H1 (cell line): ENCODE measurements around the gene NFATC1.

Experiments used
- BACH1 ChIP-seq: IDR thresholded peaks from 2 replicates; pipeline ENCODE4 v1.6.1; 2012; ENCODE audit warnings: low read length, improper control_type of control experiment
- CREB1 ChIP-seq: IDR thresholded peaks from 2 replicates; pipeline ENCODE4 v1.6.1; 2012; ENCODE audit warnings: inconsistent platforms
- EP300 ChIP-seq, 2 experiments: IDR thresholded peaks; 1 replicate in 1 of 2; 2 replicates in 1 of 2; pipeline ENCODE4 v1.6.1; 2011 to 2012; ENCODE audit warnings: low read depth in 2 of 2, low read length in 2 of 2, mild to moderate bottlenecking in 2 of 2, borderline replicate concordance in 1 of 2, inconsistent platforms in 1 of 2, moderate library complexity in 1 of 2
- EZH2 ChIP-seq: fragments of 200-600 bp; sonication (generic); IDR thresholded peaks from 2 replicates; pipeline ENCODE4 v1.7.1; 2012; ENCODE audit warnings: low read depth, mild to moderate bottlenecking, moderate library complexity, low read length, inconsistent platforms; ENCODE audit not compliant: severe bottlenecking
- GTF2F1 ChIP-seq: IDR thresholded peaks from 2 replicates; pipeline ENCODE4 v1.6.1; 2012; ENCODE audit warnings: low read depth, low read length, improper control_type of control experiment, borderline replicate concordance
- HDAC2 ChIP-seq, 2 experiments: fragments of 300-600 bp in 1 of 2; sonication (generic) in 1 of 2; IDR thresholded peaks; 2 replicates each; pipeline ENCODE4 v1.6.1; 2011 to 2012; ENCODE audit warnings: low read depth in 2 of 2, low read length in 2 of 2, mild to moderate bottlenecking in 2 of 2, moderate library complexity in 2 of 2, borderline replicate concordance in 1 of 2, inconsistent platforms in 1 of 2
- NRF1 ChIP-seq: IDR thresholded peaks from 2 replicates; pipeline ENCODE4 v1.6.1; 2011; ENCODE audit warnings: mild to moderate bottlenecking, low read depth, low read length, improper control_type of control experiment
- POLR2A ChIP-seq, 2 experiments: IDR thresholded peaks; 1 replicate in 1 of 2; 2 replicates in 1 of 2; pipeline ENCODE4 v1.6.1; 2011; ENCODE audit warnings: low read depth in 2 of 2, low read length in 2 of 2, mild to moderate bottlenecking in 2 of 2; ENCODE audit errors: control extremely low read depth in 1 of 2
- POU5F1 ChIP-seq: IDR thresholded peaks from 2 replicates; pipeline ENCODE4 v1.6.1; 2011; ENCODE audit warnings: low read depth, mild to moderate bottlenecking, low read length, moderate library complexity
- RAD21 ChIP-seq, 2 experiments: IDR thresholded peaks in 1 of 2; conservative IDR thresholded peaks in 1 of 2; 2 replicates each; pipeline ENCODE4 v1.6.1; 2011; ENCODE audit warnings: low read depth in 2 of 2, low read length in 2 of 2, improper control_type of control experiment in 1 of 2, inconsistent platforms in 1 of 2, mild to moderate bottlenecking in 1 of 2, moderate library complexity in 1 of 2
- TAF1 ChIP-seq: IDR thresholded peaks from 2 replicates; pipeline ENCODE4 v1.6.1; 2011; ENCODE audit warnings: mild to moderate bottlenecking, low read depth, low read length
- ZNF274 ChIP-seq: IDR thresholded peaks from 2 replicates; pipeline ENCODE4 v1.7.0; 2012; ENCODE audit warnings: low read length, borderline replicate concordance; ENCODE audit errors: extremely low read depth
- TF ChIP-seq, protein P1 (sequence below), 3 experiments: IDR thresholded peaks; 1 replicate in 2 of 3; 2 replicates in 1 of 3; pipeline versions ENCODE4 v1.5.1 to v1.6.1; 2011; ENCODE audit warnings: low read length in 3 of 3, mild to moderate bottlenecking in 3 of 3, inconsistent platforms in 2 of 3, low read depth in 1 of 3, moderate library complexity in 1 of 3; ENCODE audit not compliant: insufficient read depth in 1 of 3; ENCODE audit errors: control extremely low read depth in 1 of 3
- TF ChIP-seq, protein P2 (sequence below): IDR thresholded peaks from 2 replicates; pipeline ENCODE4 v1.6.1; 2012; ENCODE audit warnings: inconsistent platforms

DNA sequence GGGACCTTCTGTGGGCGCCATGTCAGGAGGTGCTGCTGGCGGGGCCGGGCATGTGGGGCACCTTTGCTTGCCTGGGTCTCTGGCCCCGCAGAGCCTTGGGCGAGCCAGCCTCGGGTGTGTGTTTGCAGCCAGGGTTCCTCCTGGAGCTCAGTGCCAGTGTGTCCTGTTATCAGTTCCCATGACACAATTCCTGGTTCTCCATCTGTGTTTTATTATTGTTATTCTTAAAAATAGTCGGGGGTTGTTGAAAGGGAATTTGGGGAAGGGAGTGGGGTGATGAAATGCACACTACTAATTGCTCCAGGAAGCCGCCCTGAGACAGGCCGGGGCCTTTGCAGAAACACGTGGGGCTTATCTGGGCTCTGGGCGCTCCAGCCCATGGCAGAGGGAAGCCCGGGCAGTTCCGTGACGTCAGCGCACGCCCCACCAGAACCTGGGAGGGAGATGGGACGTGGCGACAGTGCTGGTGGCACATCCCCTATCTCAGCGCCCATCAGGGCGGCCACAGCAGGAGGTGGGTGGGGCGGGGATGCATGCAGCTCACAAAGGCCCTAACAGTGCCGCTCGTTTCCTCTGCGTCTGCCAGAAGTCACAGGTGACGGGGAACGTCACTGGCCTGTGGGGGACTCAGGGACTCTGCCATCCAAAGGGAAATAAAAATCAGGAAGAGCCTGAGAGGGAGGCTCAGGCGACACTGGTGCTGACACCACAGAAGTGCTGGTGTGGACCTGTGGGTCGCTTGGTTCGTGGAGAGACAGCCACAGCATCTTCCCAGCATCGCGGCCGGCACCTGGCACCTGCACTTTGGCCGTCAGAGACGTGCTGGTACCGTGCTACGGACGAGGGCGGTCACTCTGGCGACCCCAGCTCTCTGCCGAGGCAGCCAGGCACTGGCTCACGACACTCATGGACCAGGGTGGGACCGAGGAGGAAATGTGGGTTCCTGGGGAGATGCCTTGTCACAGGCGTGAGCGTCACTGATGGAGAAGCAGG is 131.0 kb downstream of the NFATC1 start:
- TF ChIP-seq POU5F1 (no peak), NRF1 (no peak), BACH1 (no peak), CREB1 (no peak), TAF1 (no peak), POLR2A (IDR thresholded peaks at IDR 0.05; ENCODE audit: control extremely low read depth in 1 of 2, low read depth in 2 of 2, low read length in 2 of 2) (no peak), RAD21 (IDR thresholded peaks at IDR 0.05 in 1 of 2, conservative IDR thresholded peaks at IDR 0.05 in 1 of 2; ENCODE audit: low read depth in 2 of 2, low read length in 2 of 2) (no peak), GTF2F1 (no peak), ZNF274 (no peak), EZH2 (no peak), HDAC2 (IDR thresholded peaks at IDR 0.05; ENCODE audit: borderline replicate concordance in 1 of 2, low read depth in 2 of 2, low read length in 2 of 2) (no peak), EP300 (IDR thresholded peaks at IDR 0.05; ENCODE audit: borderline replicate concordance in 1 of 2, low read depth in 2 of 2, low read length in 2 of 2) (no peak)
- TF ChIP-seq, protein P1, sequence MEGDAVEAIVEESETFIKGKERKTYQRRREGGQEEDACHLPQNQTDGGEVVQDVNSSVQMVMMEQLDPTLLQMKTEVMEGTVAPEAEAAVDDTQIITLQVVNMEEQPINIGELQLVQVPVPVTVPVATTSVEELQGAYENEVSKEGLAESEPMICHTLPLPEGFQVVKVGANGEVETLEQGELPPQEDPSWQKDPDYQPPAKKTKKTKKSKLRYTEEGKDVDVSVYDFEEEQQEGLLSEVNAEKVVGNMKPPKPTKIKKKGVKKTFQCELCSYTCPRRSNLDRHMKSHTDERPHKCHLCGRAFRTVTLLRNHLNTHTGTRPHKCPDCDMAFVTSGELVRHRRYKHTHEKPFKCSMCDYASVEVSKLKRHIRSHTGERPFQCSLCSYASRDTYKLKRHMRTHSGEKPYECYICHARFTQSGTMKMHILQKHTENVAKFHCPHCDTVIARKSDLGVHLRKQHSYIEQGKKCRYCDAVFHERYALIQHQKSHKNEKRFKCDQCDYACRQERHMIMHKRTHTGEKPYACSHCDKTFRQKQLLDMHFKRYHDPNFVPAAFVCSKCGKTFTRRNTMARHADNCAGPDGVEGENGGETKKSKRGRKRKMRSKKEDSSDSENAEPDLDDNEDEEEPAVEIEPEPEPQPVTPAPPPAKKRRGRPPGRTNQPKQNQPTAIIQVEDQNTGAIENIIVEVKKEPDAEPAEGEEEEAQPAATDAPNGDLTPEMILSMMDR (IDR thresholded peaks at IDR 0.05; ENCODE audit: control extremely low read depth in 1 of 3, insufficient read depth in 1 of 3, low read depth in 1 of 3, low read length in 3 of 3): no peak
- TF ChIP-seq, protein P2, sequence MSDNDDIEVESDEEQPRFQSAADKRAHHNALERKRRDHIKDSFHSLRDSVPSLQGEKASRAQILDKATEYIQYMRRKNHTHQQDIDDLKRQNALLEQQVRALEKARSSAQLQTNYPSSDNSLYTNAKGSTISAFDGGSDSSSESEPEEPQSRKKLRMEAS: no peak
